ENCODE measurements around the gene DRICH1. TPM values are rescaled to one million over a fixed set of nuclear protein-coding genes. Genes with fewer than 3 reads are reported as not detected.
"Not testable (repeated sequence)": the region's sequence is repeated elsewhere in the genome, so short reads cannot be mapped to it uniquely, and the experiment has no call there.

The DRICH1 gene, protein sequence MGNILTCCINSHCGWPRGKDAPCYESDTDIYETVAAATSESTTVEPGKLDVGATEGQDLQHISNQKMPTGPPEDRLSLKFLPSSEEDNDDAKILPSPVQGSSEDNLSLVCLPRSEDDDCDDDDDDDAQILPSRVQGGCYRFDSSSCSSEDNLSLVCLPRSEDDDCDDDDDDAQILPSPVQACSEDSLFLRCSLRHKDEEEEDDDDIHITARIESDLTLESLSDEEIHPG
- total RNA-seq = under 1 TPM in 1 of 4 donors, not detected in 3; 0.33 TPM

DNA sequence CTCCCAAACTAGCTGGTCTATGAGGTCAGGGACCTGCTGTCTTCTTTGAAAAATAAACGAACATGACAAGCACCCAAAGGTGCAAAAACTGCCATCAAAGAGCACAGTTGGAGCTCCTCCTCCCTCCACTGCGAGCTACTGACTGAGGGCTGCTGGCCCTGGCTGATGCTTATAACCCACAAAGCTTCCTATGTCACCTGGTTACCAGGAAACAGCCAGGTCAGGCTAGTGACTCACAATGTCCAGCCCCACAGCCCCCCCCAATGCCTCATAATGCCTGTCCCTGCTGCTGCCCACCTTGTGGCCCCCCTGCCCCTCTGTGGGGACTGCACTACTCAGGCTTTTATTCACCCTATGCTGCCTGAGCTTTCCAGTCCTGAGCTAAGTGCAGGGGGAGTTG is at the start of gene DRICH1:
DRICH1 (minus strand) TSS at position 144 of the 400 bp plus-strand sequence. CDS start 298 bp downstream, outside the sequence.
- DNase-seq (ENCODE audit: extremely low spot score) = no peak
- Histone ChIP-seq H3K27ac (replicated peaks in 1 of 4) (no peak within 1 kb of the TSS), H3K4me1 (no peaks in the 10 kb centered on the region), H3K36me3 (peaks cover 0 to 11% (median 0%) of the 10 kb centered on the region in 4 donors), H3K9me3 (no peaks in the 10 kb centered on the region), H3K27me3 (no peaks in the 10 kb centered on the region), H3K4me3 (no peak within 1 kb of the TSS)
- 78% methylated on average over 2 of the region's 2 CpGs for WGBS
- no peak for TF ChIP-seq POLR2A (IDR thresholded peaks at IDR 0.05; ENCODE audit: low read depth)
- TF ChIP-seq, protein P1, sequence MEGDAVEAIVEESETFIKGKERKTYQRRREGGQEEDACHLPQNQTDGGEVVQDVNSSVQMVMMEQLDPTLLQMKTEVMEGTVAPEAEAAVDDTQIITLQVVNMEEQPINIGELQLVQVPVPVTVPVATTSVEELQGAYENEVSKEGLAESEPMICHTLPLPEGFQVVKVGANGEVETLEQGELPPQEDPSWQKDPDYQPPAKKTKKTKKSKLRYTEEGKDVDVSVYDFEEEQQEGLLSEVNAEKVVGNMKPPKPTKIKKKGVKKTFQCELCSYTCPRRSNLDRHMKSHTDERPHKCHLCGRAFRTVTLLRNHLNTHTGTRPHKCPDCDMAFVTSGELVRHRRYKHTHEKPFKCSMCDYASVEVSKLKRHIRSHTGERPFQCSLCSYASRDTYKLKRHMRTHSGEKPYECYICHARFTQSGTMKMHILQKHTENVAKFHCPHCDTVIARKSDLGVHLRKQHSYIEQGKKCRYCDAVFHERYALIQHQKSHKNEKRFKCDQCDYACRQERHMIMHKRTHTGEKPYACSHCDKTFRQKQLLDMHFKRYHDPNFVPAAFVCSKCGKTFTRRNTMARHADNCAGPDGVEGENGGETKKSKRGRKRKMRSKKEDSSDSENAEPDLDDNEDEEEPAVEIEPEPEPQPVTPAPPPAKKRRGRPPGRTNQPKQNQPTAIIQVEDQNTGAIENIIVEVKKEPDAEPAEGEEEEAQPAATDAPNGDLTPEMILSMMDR (IDR thresholded peaks at IDR 0.05) = no peak
- no peak for TF ChIP-seq POLR2AphosphoS5 (IDR thresholded peaks at IDR 0.05)
- intact Hi-C loops (cut with DNase I) = no loop called here

DNA sequence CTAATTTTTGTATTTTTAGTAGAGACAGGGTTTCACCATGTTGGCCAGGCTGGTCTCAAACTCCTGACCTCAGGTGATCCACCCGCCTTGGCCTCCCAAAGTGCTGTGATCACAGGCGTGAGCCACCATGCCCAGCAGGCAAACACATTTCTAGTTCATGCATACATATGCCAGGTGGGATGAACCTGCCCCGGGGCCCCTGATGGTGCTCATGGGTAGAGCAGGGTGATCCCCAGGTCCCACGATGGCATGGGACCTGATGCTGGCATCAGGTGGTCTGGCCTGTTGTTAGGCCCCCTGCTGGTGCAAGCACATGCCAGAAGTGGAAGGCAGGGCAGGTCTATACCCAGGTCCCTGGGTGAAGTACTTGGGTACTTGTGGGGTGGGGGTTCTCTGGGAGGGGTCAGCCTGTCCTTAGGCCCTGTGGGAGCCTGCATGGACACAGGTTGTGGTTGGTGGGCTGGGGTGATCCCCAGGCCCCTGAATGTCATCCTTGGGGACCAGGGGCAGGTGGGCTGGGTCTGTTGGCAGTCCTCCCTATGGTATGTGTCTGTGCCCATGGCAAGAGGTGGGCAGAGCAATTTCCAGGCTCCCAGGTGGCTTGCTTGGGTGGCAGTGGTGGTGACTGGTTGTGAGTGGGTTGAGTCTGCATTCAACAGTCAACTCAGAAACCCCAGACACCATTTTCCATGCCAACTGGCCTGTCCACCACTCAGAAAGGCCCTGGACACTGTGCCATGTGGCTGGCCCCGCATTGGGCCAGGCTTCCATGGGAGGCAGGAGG is 49.1 kb upstream of the DRICH1 start:
- whole genome bisulfite sequencing = 100% methylated on average over 3 of the region's 5 CpGs
- no peak for DNase-seq (ENCODE audit: extremely low spot score)
- Histone ChIP-seq H3K4me1 (peaks cover 22 to 27% (median 23%) of the 10 kb centered on the region in 4 donors), H3K27ac (replicated peaks in 1 of 4) (no peak overlapping the region), H3K27me3 (no peaks in the 10 kb centered on the region), H3K36me3 (peaks cover 19 to 60% (median 28%) of the 10 kb centered on the region in 4 donors), H3K4me3 (no peak overlapping the region), H3K9me3 (no peaks in the 10 kb centered on the region)
- TF ChIP-seq EP300 (IDR thresholded peaks at IDR 0.05) = no peak
- TF ChIP-seq POLR2A (IDR thresholded peaks at IDR 0.05; ENCODE audit: low read depth) = no peak
- no peak for TF ChIP-seq POLR2AphosphoS5 (IDR thresholded peaks at IDR 0.05)
- TF ChIP-seq, protein P1 (IDR thresholded peaks at IDR 0.05) = no peak
- intact Hi-C loops (cut with DNase I) = loop anchor here (1.0 kb wide), 1 partner anchor 31 kb away; no protein-coding TSS in a partner anchor

DNA sequence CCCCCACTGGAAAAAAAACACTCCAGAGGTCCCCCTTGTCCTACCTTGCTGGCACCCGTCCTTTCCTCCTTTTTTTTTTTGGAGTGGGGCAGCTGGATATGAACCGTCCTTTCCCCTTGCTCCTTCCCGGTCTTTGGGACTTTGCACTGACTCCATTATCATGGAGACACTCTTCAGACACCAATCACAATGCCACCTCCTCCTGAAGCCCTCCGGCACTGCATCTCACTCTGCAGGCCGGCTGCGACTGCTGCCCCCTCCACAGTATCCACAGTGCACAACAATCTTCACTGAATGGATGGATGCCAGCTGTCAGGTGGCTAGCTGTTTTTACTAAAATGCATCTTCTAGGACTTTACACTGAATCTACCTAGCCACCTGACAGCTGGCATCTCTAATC is 46.0 kb upstream of the DRICH1 start:
- no peaks in the 10 kb centered on the region for H3K9me3 ChIP-seq
- intact Hi-C loops (cut with DNase I) = no loop called here
- no peak overlapping the region for H3K27ac ChIP-seq (replicated peaks in 1 of 4)
- peaks cover 13 to 68% (median 23%) of the 10 kb centered on the region in 4 donors for H3K36me3 ChIP-seq
- WGBS = 89% methylated on average over 6 of the region's 6 CpGs
- TF ChIP-seq, protein P1 (IDR thresholded peaks at IDR 0.05) = no peak
- TF ChIP-seq POLR2A (IDR thresholded peaks at IDR 0.05; ENCODE audit: low read depth) (no peak), POLR2AphosphoS5 (IDR thresholded peaks at IDR 0.05) (no peak), EP300 (IDR thresholded peaks at IDR 0.05) (no peak)
- DNase-seq (ENCODE audit: extremely low spot score) = no peak
- peaks cover 0 to 5% (median 0%) of the 10 kb centered on the region in 4 donors for H3K4me1 ChIP-seq
- no peak overlapping the region for H3K4me3 ChIP-seq
- no peaks in the 10 kb centered on the region for H3K27me3 ChIP-seq

DNA sequence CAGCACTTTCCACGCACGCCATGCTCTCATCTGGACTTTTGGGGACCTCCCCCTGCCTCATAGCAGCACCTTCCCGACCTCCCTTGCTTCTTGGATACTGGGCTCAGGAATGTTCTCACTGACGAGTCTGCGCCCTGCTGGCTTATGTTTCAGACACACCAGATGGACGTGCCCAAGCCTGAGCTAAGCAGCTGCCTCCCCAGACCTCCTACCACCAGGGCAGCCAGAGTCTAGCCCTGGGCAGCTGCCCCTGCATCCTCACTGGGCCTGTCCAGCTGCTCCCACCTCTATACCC is 45.5 kb upstream of the DRICH1 start:
- intact Hi-C loops (cut with DNase I) = no loop called here
- Histone ChIP-seq H3K27ac (replicated peaks in 1 of 4) (no peak overlapping the region), H3K27me3 (no peaks in the 10 kb centered on the region), H3K36me3 (peaks cover 8 to 63% (median 18%) of the 10 kb centered on the region in 4 donors), H3K9me3 (no peaks in the 10 kb centered on the region), H3K4me3 (no peak overlapping the region), H3K4me1 (peaks cover 0 to 5% (median 0%) of the 10 kb centered on the region in 4 donors)
- WGBS = 84% methylated on average over 6 of the region's 6 CpGs
- DNase-seq (ENCODE audit: extremely low spot score) = no peak
- TF ChIP-seq POLR2AphosphoS5 (IDR thresholded peaks at IDR 0.05) = no peak
- no peak for TF ChIP-seq POLR2A (IDR thresholded peaks at IDR 0.05; ENCODE audit: low read depth)
- TF ChIP-seq, protein P1 (IDR thresholded peaks at IDR 0.05) = no peak
- TF ChIP-seq EP300 (IDR thresholded peaks at IDR 0.05) = no peak

DNA sequence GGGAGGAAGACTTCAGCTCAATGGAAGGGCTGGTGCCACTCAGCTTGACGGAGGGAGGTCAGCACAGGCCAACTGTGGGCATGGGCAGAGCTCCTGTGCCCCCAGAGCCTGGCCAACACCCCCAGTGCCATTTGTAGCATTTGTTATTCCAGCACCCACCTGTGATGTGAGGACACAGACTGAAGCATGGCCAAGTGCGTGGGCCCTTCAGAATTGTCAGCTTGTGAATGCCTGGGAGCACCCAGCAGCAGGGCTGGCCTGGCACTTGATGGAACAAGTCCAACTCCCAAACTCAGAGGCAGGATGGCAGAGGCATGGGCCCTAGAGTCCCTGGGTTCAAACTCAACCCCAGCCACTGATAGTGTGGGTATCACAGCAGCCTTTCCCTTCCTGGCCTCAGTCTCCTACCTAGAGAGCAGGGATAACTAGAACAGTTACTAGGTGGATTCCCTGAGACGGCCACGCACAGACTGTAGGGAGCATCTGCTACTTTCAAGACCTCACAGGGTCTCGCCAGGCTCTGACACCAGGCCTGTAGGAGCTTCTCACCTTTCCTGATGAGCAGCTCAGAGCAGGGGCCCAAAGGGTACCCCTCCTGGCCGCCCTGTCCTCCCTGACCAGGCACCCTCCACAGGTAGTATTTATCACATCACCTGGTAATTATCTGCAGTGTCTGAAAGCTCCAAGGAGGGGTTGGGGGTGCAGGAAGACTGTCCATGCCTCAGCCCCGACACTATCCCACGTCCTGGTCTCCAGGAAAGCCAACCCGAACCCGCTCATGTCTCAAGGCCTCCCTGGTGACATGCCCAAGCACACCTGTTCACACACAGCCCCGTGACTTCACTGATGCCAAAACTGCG is 45.0 kb upstream of the DRICH1 start:
- H3K27ac ChIP-seq (replicated peaks in 1 of 4); intact Hi-C loops (cut with DNase I); H3K4me1 ChIP-seq; DNase-seq (ENCODE audit: extremely low spot score); H3K4me3 ChIP-seq; H3K27me3 ChIP-seq; H3K9me3 ChIP-seq: not testable (repeated sequence)
- peaks cover 3 to 57% (median 14%) of the 10 kb centered on the region in 4 donors for H3K36me3 ChIP-seq
- whole genome bisulfite sequencing = 97% methylated on average over 12 of the region's 12 CpGs
